Frontal cortex (tissue), 4 donors: ENCODE measurements around the gene HBS1L. TPM values are rescaled to one million over a fixed set of nuclear protein-coding genes. Genes with fewer than 3 reads are reported as not detected.

Source experiments
- DNase-seq, 2 donors: peaks; one replicate each; pipeline ENCODE4 v3.0.0; 2012; ENCODE audit warnings: low spot score in 2 of 2
- FAIRE-seq: peaks from 2 replicates; lab custom pipeline; 2012; peaks lifted over from hg19 to GRCh38; lab: Jason Lieb, UNC
- total RNA-seq: library from RNA; depleted of rRNA; stranded (reverse); fragments of >200 nt; gene quantifications from one replicate; pipeline ENCODE4 v1.2.3, GENCODE V29; 2014
- donor health status: control.
- donor health status: control.
- donor health status: control.

Gene HBS1L
- total RNA-seq, 1 donor from 2014 or later = 116 TPM

DNA sequence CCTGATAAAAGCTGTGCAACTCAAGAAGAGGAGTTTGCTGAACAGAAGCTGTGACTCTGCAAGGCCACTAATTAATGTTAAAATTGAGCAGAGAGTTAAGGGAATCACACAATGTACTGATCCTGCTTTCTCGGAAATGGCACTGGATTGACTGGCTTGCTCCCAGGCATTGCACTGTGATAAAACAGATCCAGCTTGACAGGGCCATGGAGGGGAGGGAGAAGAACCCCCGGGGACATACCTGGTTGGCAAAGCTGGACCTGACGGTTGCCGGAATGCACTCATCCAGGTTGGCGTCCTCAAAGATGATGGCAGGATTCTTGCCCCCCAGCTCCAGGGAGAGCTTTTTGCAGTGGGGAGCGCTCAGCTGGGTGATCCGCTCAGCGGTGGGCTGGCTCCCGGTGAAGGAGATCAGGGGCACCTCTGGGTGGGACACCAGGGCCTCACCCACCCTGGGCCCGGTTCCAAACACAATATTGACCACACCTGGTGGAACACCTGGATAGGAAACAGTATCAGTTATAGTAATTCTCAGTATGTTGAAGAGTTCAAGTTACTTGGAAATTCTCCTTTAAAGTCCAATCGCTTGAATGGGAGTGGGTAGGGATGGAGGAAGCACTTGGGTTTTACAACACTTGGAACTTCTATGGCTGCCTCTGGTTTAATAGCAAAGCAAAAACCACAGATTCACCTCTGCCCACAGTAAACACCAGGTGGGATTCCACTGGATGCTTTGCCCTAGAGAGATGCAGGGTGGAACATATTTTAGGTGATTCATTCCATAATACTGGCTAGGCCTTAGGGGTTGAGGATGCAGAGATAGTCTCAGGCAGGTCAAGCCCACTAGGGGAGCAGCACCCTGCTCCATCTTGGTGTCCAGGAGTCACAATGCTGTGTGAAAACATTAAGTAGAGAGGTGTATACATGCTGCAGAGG is 121.8 kb downstream of the HBS1L start:
- FAIRE-seq (no peak), DNase-seq (no peak)

- DNase-seq = no peak
- no peak for FAIRE-seq
These were observed 122.5 kb downstream of the HBS1L start for GRCh38 chr6:134932098-134932497.

- DNase-seq = no peak
- FAIRE-seq = no peak
These were observed 124.2 kb downstream of the HBS1L start for GRCh38 chr6:134930463-134930862.

- no peak for FAIRE-seq
- DNase-seq = no peak
These were observed 126.3 kb downstream of the HBS1L start for GRCh38 chr6:134928151-134928900.

DNA sequence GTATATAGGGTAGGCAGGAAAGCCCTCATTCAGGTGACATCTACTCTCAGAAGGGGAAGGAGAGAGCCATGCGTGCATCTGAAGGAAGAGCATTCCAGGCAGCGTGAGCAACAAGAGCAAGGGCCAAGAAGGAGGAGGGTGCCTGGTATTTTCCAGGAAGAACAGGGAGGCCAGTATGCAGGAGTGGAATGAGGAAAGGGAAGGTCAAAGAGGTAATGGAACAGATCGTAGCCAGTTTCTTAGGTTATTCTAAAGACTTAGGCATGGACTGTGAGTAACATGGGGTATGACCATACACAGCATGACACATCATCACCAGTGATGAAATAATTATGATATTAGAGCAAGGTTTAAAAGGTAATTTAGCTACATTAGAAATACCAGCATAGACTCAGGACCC is 128.8 kb downstream of the HBS1L start:
- FAIRE-seq = no peak
- no peak for DNase-seq

GRCh38 chr6:134921721-134922261 is 132.8 kb downstream of the HBS1L start:
- FAIRE-seq = no peak
- no peak for DNase-seq

DNA sequence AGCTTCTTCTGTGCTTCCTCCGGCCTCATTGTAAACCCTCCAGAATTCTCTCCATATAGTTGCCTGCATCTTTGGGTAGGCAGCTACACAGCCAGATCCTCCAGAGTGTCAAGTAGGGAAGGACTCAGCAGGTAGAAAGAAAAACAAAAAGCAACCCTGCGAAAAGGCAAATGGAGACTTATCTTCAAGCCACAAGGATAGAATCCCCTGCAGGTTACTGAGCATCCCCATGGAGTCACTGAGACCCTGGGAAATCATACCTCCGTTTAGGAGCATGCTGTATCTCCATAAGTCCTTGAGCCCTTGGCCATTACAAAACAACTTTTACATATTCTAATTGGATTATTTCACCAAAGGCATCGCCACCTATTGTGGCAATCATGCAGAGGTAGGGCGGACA is 133.3 kb downstream of the HBS1L start:
- FAIRE-seq = no peak
- no peak for DNase-seq

DNA sequence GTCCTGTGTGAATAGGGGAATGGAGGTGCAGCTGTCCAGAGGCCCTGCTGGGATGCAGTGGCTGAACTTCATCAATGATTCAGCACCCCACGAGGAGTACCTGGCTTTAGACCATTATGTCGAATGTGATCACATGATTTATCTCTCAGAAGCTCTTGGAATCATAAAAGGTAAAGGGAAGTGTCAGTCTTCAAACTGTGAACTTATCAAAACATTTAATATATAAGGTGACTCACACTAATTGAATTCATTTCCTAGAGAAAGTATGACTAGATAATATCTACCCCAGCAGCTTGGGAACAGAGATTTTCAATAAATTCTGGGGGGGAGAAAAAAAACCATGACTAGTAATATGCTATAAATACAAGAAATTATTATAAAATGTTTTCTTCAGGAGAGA is 134.2 kb downstream of the HBS1L start:
- DNase-seq (no peak), FAIRE-seq (no peak)

DNA sequence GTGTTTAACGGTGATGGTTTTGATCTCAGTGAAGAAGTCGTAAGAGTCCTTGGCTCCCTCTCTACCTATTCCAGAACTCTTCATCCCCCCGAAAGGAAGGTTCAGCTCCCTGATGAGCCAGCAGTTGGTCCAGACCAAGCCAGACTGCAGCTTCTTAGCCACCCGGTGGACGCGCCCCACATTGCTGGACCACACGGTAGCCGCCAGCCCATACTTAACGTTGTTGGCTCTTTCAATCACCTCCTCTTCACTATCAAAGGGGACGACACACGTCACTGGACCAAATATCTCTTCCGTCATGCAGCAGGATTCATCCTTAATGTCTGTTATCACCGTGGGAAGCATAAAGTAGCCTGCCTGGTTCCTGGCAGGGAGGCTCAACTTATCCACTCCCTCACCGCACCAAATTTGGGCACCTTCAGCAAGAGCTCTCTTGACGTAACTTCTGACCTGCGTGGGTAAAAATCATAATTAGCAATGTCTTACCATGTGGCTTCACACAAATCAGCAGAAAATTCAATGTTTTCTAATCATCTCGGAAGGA is 136.1 kb downstream of the HBS1L start:
- FAIRE-seq (no peak), DNase-seq (no peak)

DNA sequence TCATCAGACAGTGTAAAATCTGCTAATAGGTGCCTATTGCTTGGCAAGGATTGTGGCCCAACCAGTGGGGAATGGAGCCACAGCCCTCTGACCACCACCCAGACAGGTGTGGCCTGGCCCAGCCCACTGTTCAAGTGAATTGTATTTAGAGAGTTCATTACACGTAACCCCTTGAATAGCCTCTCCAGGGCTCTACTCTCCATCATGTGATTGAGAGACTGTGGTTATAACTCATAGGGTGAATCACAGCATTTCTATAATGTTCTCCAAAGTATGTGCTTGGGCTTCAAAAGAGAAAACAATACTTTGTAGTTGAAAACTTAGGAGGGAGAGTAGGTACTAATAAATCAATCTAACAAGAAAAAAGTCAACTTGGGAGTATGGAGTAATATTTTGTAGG is 143.1 kb downstream of the HBS1L start:
- no peak for FAIRE-seq
- DNase-seq = no peak

DNA sequence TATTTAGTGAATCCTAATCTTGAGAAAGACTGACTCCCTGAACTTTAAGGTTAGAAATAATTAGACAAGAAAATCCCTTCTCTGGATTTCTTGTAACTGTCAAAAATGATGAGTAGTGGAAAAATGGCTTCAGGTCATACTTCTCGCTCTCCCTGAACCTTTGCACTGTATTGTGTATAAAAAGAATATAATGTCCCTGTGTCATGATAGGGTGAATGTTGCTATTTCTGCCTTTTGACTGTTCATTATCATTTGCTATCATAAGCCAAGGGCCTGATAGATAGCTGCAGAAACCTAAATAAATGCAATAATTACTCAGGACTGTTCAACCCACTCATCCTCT is 144.1 kb downstream of the HBS1L start:
- FAIRE-seq (no peak), DNase-seq (no peak)

Other genes starting within 250 kb of the HBS1L start
- 3.3 TPM for gene ALDH8A1, start 104.7 kb downstream of the HBS1L start, total RNA-seq
- 2.9 TPM for gene MYB, start 126.5 kb upstream of the HBS1L start, total RNA-seq